ENCODE measurements around the gene DKK1. TPM values are rescaled to one million over a fixed set of nuclear protein-coding genes. Genes with fewer than 3 reads are reported as not detected.

DKK1 gene
- total and polyA plus RNA-seq, 7 donors, result 0.09 to 0.77 (median 0.20) TPM; not detected in 1

DNA sequence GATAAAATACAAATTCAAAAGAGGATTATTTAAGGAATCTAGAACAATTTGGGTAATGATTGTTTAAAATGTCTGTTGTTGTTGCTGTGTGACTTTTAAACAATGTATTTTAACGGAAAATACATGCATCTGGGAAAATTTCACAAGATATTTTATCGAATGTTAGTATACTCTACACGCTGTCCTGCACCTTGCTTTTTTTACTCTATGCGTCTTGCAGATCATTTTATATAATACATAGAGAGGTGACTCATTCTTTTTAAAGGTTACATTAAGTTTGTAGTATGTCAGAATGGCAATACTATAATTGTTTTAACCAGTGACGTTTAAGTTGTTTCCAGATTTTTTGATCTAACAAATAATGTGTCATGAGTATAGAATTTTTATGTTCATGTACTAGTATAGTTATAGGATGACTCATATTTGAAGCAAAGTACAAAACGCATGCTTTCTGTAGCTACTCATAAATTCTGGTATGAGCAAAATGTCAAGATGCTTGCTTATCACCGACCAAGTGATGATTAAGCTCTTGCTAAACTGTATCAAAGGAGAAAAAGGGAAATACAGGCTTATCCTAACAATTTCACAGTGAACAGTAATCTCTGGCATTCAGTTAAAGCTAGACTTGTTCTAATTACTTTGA, 4.9 kb downstream of the DKK1 start:
- 78 to 83% (median 80%) methylated on average over 7 of the region's 7 CpGs for WGBS, 3 donors
- Histone ChIP-seq H3K9me3 (no peaks in the 10 kb centered on the region), H3K27ac (no peak overlapping the region), H3K27me3 (ENCODE audit: insufficient read depth in 3 of 3, low read length in 2 of 3) (no peaks in the 10 kb centered on the region), H3K4me3 (no peak overlapping the region), H3K4me1 (no peaks in the 10 kb centered on the region), H3K36me3 (ENCODE audit: insufficient read depth in 1 of 2, low read depth in 1 of 2) (no peaks in the 10 kb centered on the region)
- intact Hi-C loops (cut with DNase I), result loop anchor here in 1 of 2 donors (5.0 kb wide), 1 partner anchor 163 kb away; no protein-coding TSS in a partner anchor
- TF ChIP-seq, protein P1, sequence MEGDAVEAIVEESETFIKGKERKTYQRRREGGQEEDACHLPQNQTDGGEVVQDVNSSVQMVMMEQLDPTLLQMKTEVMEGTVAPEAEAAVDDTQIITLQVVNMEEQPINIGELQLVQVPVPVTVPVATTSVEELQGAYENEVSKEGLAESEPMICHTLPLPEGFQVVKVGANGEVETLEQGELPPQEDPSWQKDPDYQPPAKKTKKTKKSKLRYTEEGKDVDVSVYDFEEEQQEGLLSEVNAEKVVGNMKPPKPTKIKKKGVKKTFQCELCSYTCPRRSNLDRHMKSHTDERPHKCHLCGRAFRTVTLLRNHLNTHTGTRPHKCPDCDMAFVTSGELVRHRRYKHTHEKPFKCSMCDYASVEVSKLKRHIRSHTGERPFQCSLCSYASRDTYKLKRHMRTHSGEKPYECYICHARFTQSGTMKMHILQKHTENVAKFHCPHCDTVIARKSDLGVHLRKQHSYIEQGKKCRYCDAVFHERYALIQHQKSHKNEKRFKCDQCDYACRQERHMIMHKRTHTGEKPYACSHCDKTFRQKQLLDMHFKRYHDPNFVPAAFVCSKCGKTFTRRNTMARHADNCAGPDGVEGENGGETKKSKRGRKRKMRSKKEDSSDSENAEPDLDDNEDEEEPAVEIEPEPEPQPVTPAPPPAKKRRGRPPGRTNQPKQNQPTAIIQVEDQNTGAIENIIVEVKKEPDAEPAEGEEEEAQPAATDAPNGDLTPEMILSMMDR (IDR thresholded peaks at IDR 0.05), result no peak
- DNase-seq (no peak), ATAC-seq (no peak)

- no peak overlapping the region for H3K4me3 ChIP-seq
- H3K36me3 ChIP-seq (ENCODE audit: insufficient read depth in 1 of 2, low read depth in 1 of 2), result no peaks in the 10 kb centered on the region
- H3K27me3 ChIP-seq (ENCODE audit: insufficient read depth in 3 of 3, low read length in 2 of 3), result peaks cover 0 to 3% (median 0%) of the 10 kb centered on the region in 3 donors
- H3K9me3 ChIP-seq, result no peaks in the 10 kb centered on the region
- ATAC-seq (no peak), DNase-seq (no peak)
- TF ChIP-seq, protein P1 (IDR thresholded peaks at IDR 0.05), result no peak
- WGBS, 3 donors, result 90 to 94% (median 90%) methylated on average over 2 of the region's 2 CpGs
- intact Hi-C loops (cut with DNase I), result loop anchor here in 1 of 2 donors (5.0 kb wide), 1 partner anchor 162 kb away; no protein-coding TSS in a partner anchor
- no peaks in the 10 kb centered on the region for H3K4me1 ChIP-seq
- H3K27ac ChIP-seq, result no peak overlapping the region
Measured at GRCh38 chr10:52319926-52320325, 5.8 kb downstream of the DKK1 start.

DNA sequence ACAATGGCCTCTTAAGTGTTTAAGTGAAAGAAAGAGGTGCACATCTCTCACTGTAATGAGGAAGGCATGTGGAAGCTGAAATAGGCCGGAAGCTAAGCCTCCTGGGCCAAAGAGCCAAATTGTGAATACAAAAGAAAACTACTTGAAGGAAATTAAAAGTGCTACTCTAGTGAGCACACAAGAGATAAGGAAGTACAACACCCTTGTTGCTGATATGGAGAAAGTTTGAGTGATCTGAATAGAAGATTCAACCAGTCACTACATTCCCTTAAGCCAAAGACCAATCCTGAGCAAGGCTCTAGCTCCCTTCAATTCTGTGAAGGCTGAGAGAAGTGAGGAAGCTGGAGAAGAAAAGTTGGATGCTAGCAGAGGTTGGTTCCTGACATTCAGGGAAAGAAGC, 8.2 kb downstream of the DKK1 start:
- no peak overlapping the region for H3K4me3 ChIP-seq
- ATAC-seq (no peak), DNase-seq (no peak)
- TF ChIP-seq, protein P1 (IDR thresholded peaks at IDR 0.05), result no peak
- intact Hi-C loops (cut with DNase I), result no loop called here
- no peaks in the 10 kb centered on the region for H3K4me1 ChIP-seq
- 76 to 89% (median 86%) methylated on average over 1 of the region's 1 CpG for WGBS, 3 donors
- H3K36me3 ChIP-seq (ENCODE audit: insufficient read depth in 1 of 2, low read depth in 1 of 2), result no peaks in the 10 kb centered on the region
- no peaks in the 10 kb centered on the region for H3K9me3 ChIP-seq
- peaks cover 0 to 3% (median 0%) of the 10 kb centered on the region in 3 donors for H3K27me3 ChIP-seq (ENCODE audit: insufficient read depth in 3 of 3, low read length in 2 of 3)
- H3K27ac ChIP-seq, result no peak overlapping the region

DNA sequence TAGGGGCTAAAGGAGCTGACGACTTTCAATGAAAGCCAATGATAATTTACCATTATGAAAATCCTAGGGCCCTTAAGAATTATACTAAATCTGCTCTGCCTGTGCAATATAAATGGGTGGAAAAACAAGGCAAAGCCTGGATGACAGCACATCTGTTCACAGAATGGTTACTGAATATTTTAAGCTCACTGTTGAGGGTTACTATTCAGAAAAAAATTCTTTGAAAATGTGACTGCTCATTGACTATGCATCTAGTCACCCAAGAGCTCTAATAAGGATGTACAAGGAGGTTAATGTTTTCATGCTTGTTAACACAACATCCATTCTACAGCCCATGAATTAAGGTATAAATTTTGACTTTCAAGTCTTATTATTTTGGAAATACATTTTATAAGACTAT, 8.9 kb downstream of the DKK1 start:
- intact Hi-C loops (cut with DNase I), result no loop called here
- no peaks in the 10 kb centered on the region for H3K9me3 ChIP-seq
- 91 to 94% (median 94%) methylated on average over 1 of the region's 1 CpG for WGBS, 3 donors
- no peak for DNase-seq
- H3K36me3 ChIP-seq (ENCODE audit: insufficient read depth in 1 of 2, low read depth in 1 of 2), result no peaks in the 10 kb centered on the region
- no peaks in the 10 kb centered on the region for H3K4me1 ChIP-seq
- H3K27me3 ChIP-seq (ENCODE audit: insufficient read depth in 3 of 3, low read length in 2 of 3), result peaks cover 0 to 3% (median 0%) of the 10 kb centered on the region in 3 donors
- no peak overlapping the region for H3K27ac ChIP-seq
- H3K4me3 ChIP-seq, result no peak overlapping the region
- ATAC-seq, result no peak
- TF ChIP-seq, protein P1 (IDR thresholded peaks at IDR 0.05), result no peak

DNA sequence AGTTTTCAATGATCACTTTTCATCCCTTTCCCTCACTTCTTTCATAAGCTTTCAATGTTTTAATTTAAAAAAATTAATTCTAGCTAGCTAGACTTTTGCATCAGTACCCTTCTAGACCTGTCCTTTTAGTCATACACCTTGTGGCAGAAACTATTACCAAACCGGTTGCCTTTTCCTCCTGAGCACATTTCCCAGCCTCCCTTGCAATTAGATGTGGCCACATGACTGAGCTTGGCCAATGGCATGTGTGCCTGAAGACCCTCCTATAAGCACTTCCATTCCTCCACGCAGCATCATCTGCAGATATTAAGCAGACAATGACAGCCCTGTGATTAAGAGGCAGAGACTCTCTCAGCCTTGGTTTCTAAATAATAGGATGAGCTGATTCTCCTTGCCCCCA, 12.3 kb downstream of the DKK1 start:
- H3K9me3 ChIP-seq, result no peaks in the 10 kb centered on the region
- no peak overlapping the region for H3K4me3 ChIP-seq
- no peak overlapping the region for H3K27ac ChIP-seq
- no peak for DNase-seq
- no peaks in the 10 kb centered on the region for H3K36me3 ChIP-seq (ENCODE audit: insufficient read depth in 1 of 2, low read depth in 1 of 2)
- TF ChIP-seq, protein P1 (IDR thresholded peaks at IDR 0.05), result no peak
- peaks cover 0 to 3% (median 0%) of the 10 kb centered on the region in 3 donors for H3K27me3 ChIP-seq (ENCODE audit: insufficient read depth in 3 of 3, low read length in 2 of 3)
- 58 to 72% (median 65%) methylated on average over 2 of the region's 2 CpGs for WGBS, 3 donors
- H3K4me1 ChIP-seq, result no peaks in the 10 kb centered on the region
- no peak for ATAC-seq
- intact Hi-C loops (cut with DNase I), result no loop called here
